Liver (tissue), 9 donors: Measurements from ENCODE around the gene FBXO47. TPM values are rescaled to one million over a fixed set of nuclear protein-coding genes. Genes with fewer than 3 reads are reported as not detected.

Experiments
- DNase-seq: peaks from one replicate; pipeline ENCODE4 v3.0.0-alpha.2; 2017; ENCODE audit warnings: low spot score
- H3K27ac ChIP-seq, 2 donors: one replicate each; pipeline ENCODE4 v1.7.0; 2013; ENCODE audit warnings: inconsistent platforms in 2 of 2, low read length in 2 of 2, control low read depth in 1 of 2, low read depth in 1 of 2, mild to moderate bottlenecking in 1 of 2
- H3K27me3 ChIP-seq, 4 donors: one replicate each; pipeline versions ENCODE4 v1.6.1 to v1.7.0; 2013; ENCODE audit warnings: low read length in 3 of 4, inconsistent platforms in 1 of 4, mild to moderate bottlenecking in 1 of 4, moderate library complexity in 1 of 4; ENCODE audit not compliant: control insufficient read depth in 4 of 4, insufficient read depth in 4 of 4
- H3K36me3 ChIP-seq, 4 donors: one replicate each; pipeline versions ENCODE4 v1.6.1 to v1.7.0; 2013; ENCODE audit warnings: low read length in 3 of 4, mild to moderate bottlenecking in 3 of 4, low read depth in 1 of 4, moderate library complexity in 1 of 4; ENCODE audit not compliant: control insufficient read depth in 4 of 4, insufficient read depth in 3 of 4
- H3K4me1 ChIP-seq, 4 donors: one replicate each; pipeline versions ENCODE4 v1.6.1 to v1.7.0; 2013; ENCODE audit warnings: low read length in 3 of 4, mild to moderate bottlenecking in 3 of 4, moderate library complexity in 1 of 4; ENCODE audit not compliant: control insufficient read depth in 4 of 4, insufficient read depth in 4 of 4
- H3K4me3 ChIP-seq, 3 donors: one replicate each; pipeline versions ENCODE4 v1.6.1 to v1.7.0; 2013; ENCODE audit warnings: low read length in 3 of 3, control low read depth in 1 of 3, low read depth in 1 of 3, mild to moderate bottlenecking in 1 of 3
- H3K9ac ChIP-seq, 2 donors: one replicate each; pipeline ENCODE4 v1.7.0; 2013; ENCODE audit warnings: low read length in 2 of 2, mild to moderate bottlenecking in 2 of 2, moderate library complexity in 2 of 2, control low read depth in 1 of 2, low read depth in 1 of 2
- H3K9me3 ChIP-seq, 4 donors: one replicate each; pipeline versions ENCODE4 v1.6.1 to v1.7.0; 2013; ENCODE audit warnings: low read length in 3 of 4; ENCODE audit not compliant: control insufficient read depth in 4 of 4
- ATF3 ChIP-seq: IDR thresholded peaks from 2 replicates; pipeline ENCODE4 v1.6.1; 2016; ENCODE audit warnings: antibody characterized with exemption
- CTCF ChIP-seq: fragments of 150-350 bp; IDR thresholded peaks from 2 replicates; pipeline ENCODE4 v1.5.1; 2017; ENCODE audit warnings: improper control_type of control experiment, low read depth, low read length; ENCODE audit not compliant: missing input control
- EGR1 ChIP-seq, 2 donors: IDR thresholded peaks; 2 replicates each; pipeline ENCODE4 v1.6.1; 2016 to 2018; ENCODE audit warnings: antibody characterized with exemption in 2 of 2, low read depth in 2 of 2
- FOXA1 ChIP-seq: IDR thresholded peaks from 2 replicates; pipeline ENCODE4 v1.6.1; 2016; ENCODE audit warnings: antibody characterized with exemption
- FOXA2 ChIP-seq: IDR thresholded peaks from 2 replicates; pipeline ENCODE4 v1.6.1; 2016; ENCODE audit warnings: antibody characterized with exemption
- GABPA ChIP-seq, 2 donors: IDR thresholded peaks in 1 of 2; conservative IDR thresholded peaks in 1 of 2; 2 replicates each; pipeline ENCODE4 v1.6.1; 2016; ENCODE audit warnings: antibody characterized with exemption in 2 of 2, mild to moderate bottlenecking in 1 of 2, moderate library complexity in 1 of 2
- HNF4A ChIP-seq, 2 donors: conservative IDR thresholded peaks; 2 replicates each; pipeline ENCODE4 v1.6.1; 2016; ENCODE audit warnings: antibody characterized with exemption in 2 of 2, mild to moderate bottlenecking in 2 of 2
- HNF4G ChIP-seq: IDR thresholded peaks from 2 replicates; pipeline ENCODE4 v1.6.1; 2016; ENCODE audit warnings: antibody characterized with exemption
- JUND ChIP-seq, 2 donors: IDR thresholded peaks; 2 replicates each; pipeline ENCODE4 v1.6.1; 2016; ENCODE audit warnings: antibody characterized with exemption in 2 of 2
- MAX ChIP-seq: IDR thresholded peaks from 2 replicates; pipeline ENCODE4 v1.6.1; 2016; ENCODE audit warnings: antibody characterized with exemption
- NR2F2 ChIP-seq: IDR thresholded peaks from 2 replicates; pipeline ENCODE4 v1.6.1; 2016; ENCODE audit warnings: antibody characterized with exemption
- RAD21 ChIP-seq, 2 donors: IDR thresholded peaks; 2 replicates each; pipeline ENCODE4 v1.6.1; 2016; ENCODE audit warnings: antibody characterized with exemption in 2 of 2, mild to moderate bottlenecking in 2 of 2
- REST ChIP-seq: IDR thresholded peaks from 2 replicates; pipeline ENCODE4 v1.6.1; 2016; ENCODE audit warnings: antibody characterized with exemption, mild to moderate bottlenecking
- RXRA ChIP-seq, 2 donors: IDR thresholded peaks; 2 replicates each; pipeline ENCODE4 v1.6.1; 2017 to 2018; ENCODE audit warnings: antibody characterized with exemption in 2 of 2, mild to moderate bottlenecking in 1 of 2
- SP1 ChIP-seq: IDR thresholded peaks from 2 replicates; pipeline ENCODE4 v1.6.1; 2018; ENCODE audit warnings: antibody characterized with exemption, mild to moderate bottlenecking
- TAF1 ChIP-seq: conservative IDR thresholded peaks from 2 replicates; pipeline ENCODE4 v1.6.1; 2016; ENCODE audit warnings: antibody characterized with exemption, mild to moderate bottlenecking
- YY1 ChIP-seq: IDR thresholded peaks from 2 replicates; pipeline ENCODE4 v1.6.1; 2016; ENCODE audit warnings: antibody characterized with exemption, mild to moderate bottlenecking
- ZBTB33 ChIP-seq: IDR thresholded peaks from 2 replicates; pipeline ENCODE4 v1.6.1; 2016; ENCODE audit warnings: antibody characterized with exemption
- WGBS: extraction: QIAGEN DNeasy Blood & Tissue Kit; methylation state at CpG from one replicate; pipeline ENCODE4 v1.1.7; 2013; 5-methylcytosine and 5-hydroxymethylcytosine counted together
- polyA plus RNA-seq, 2 donors: library from polyadenylated mRNA; stranded (reverse) in 1 of 2; unstranded in 1 of 2; fragments of 200-250 nt in 1 of 2; fragments of >200 nt in 1 of 2; fragmentation: Nextera tagmentation in 1 of 2; extraction: Ambion mirVana in 1 of 2; gene quantifications; one replicate each; pipeline versions ENCODE4 v1.2.1 to v1.2.3, GENCODE V29; 2013 to 2015
- total RNA-seq, 2 donors: library from RNA; depleted of rRNA; stranded (reverse); fragments of >200 nt; gene quantifications; one replicate each; pipeline ENCODE4 v1.2.3, GENCODE V29; 2014
- donor health status: healthy.
- donor health status: healthy.
- donor health status: healthy.
- donor health status: healthy.
- donor health status: healthy.

The FBXO47 gene
- total and polyA plus RNA-seq, 4 donors: not detected

- Histone ChIP-seq H3K4me3 (no peak overlapping the region), H3K4me1 (no peaks in the 10 kb centered on the region), H3K9me3 (no peaks in the 10 kb centered on the region), H3K27me3 (no peaks in the 10 kb centered on the region), H3K36me3 (no peaks in the 10 kb centered on the region), H3K27ac (no peak overlapping the region), H3K9ac (no peak overlapping the region)
- WGBS: 61% methylated on average over 11 of the region's 11 CpGs
- TF ChIP-seq RXRA (IDR thresholded peaks at IDR 0.05) (no peak), YY1 (no peak), NR2F2 (no peak), FOXA1 (peak; percentile 53), JUND (IDR thresholded peaks at IDR 0.05) (peak in 1 of 2 donors; percentile 19), ATF3 (no peak), RAD21 (IDR thresholded peaks at IDR 0.05) (peak; percentile 92 to 93), CTCF (peak; percentile 83), TAF1 (no peak), FOXA2 (peak; percentile 85)
- DNase-seq: no peak
These were observed 15.9 kb upstream of the FBXO47 start for GRCh38 chr17:38982858-38983746.

GRCh38 chr17:38981636-38982035, 14.4 kb upstream of the FBXO47 start:
- TF ChIP-seq FOXA1 (no peak), EGR1 (IDR thresholded peaks at IDR 0.05; ENCODE audit: low read depth in 2 of 2) (no peak), ATF3 (no peak), YY1 (no peak), JUND (IDR thresholded peaks at IDR 0.05) (no peak), REST (no peak), FOXA2 (no peak), SP1 (no peak), HNF4G (no peak), MAX (no peak), HNF4A (conservative IDR thresholded peaks at IDR 0.05) (no peak), TAF1 (no peak), NR2F2 (no peak), GABPA (IDR thresholded peaks at IDR 0.05 in 1 of 2, conservative IDR thresholded peaks at IDR 0.05 in 1 of 2) (no peak), CTCF (no peak), ZBTB33 (no peak), RXRA (IDR thresholded peaks at IDR 0.05) (no peak), RAD21 (IDR thresholded peaks at IDR 0.05) (no peak)
- 58% methylated on average over 2 of the region's 2 CpGs for WGBS
- Histone ChIP-seq H3K9me3 (no peaks in the 10 kb centered on the region), H3K36me3 (no peaks in the 10 kb centered on the region), H3K4me1 (no peaks in the 10 kb centered on the region), H3K27ac (no peak overlapping the region), H3K4me3 (no peak overlapping the region), H3K27me3 (no peaks in the 10 kb centered on the region), H3K9ac (no peak overlapping the region)
- DNase-seq: no peak
